GM10847 (cell line): Measurements from ENCODE around the gene TSPY8.
"Not testable (repeated sequence)": the region's sequence is repeated elsewhere in the genome, so short reads cannot be mapped to it uniquely, and the experiment has no call there.

Experiments
- POLR2A ChIP-seq: IDR thresholded peaks from 2 replicates; pipeline ENCODE4 v1.6.1; 2011; ENCODE audit not compliant: insufficient read length; ENCODE audit errors: extremely low read depth

TSPY8 gene

DNA sequence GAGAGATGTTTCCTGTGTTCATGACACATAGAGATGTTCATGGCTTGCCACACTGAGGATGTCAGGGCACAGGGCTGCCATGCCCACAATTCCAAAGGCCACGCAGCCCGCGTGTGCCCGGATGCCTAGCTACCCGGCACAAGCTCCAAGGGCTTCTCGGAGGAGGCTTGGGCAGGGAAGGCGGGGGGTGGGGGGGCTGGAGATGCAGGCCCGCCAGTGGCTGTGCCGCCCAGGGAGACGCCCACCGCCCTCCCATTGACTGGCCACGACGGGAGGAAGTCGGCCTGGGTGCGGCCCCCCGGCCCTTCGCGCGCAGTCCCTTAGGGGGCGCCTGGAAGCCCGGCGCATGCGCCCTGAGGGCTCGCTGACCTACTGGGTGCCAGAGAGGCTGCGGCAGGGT, at the start of gene TSPY8:
Gene TSPY8, plus strand, starts transcription at position 301 of the 400 bp plus-strand sequence. Its CDS starts 46 bp downstream, at position 347.
- not testable (repeated sequence) for TF ChIP-seq POLR2A

- no peak for TF ChIP-seq POLR2A
These were observed 36.6 kb upstream of the TSPY8 start for GRCh38 chrY:9320996-9321395.

DNA sequence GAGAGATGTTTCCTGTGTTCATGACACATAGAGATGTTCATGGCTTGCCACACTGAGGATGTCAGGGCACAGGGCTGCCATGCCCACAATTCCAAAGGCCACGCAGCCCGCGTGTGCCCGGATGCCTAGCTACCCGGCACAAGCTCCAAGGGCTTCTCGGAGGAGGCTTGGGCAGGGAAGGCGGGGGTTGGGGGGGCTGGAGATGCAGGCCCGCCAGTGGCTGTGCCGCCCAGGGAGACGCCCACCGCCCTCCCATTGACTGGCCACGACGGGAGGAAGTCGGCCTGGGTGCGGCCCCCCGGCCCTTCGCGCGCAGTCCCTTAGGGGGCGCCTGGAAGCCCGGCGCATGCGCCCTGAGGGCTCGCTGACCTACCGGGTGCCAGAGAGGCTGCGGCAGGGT, 20.4 kb upstream of the TSPY8 start, which contains the start of gene TSPY4:
Gene TSPY4, plus strand, starts transcription at position 301 of the 400 bp plus-strand sequence. Its CDS starts 46 bp downstream, at position 347.
- not testable (repeated sequence) for TF ChIP-seq POLR2A

DNA sequence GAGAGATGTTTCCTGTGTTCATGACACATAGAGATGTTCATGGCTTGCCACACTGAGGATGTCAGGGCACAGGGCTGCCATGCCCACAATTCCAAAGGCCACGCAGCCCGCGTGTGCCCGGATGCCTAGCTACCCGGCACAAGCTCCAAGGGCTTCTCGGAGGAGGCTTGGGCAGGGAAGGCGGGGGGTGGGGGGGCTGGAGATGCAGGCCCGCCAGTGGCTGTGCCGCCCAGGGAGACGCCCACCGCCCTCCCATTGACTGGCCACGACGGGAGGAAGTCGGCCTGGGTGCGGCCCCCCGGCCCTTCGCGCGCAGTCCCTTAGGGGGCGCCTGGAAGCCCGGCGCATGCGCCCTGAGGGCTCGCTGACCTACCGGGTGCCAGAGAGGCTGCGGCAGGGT, 40.5 kb downstream of the TSPY8 start, which contains the start of gene TSPY3:
Gene TSPY3, plus strand, starts transcription at position 301 of the 400 bp plus-strand sequence. Its CDS starts 46 bp downstream, at position 347.
- not testable (repeated sequence) for TF ChIP-seq POLR2A
